Osteoblast (primary cell): ENCODE measurements around the gene LRRC9. TPM values are rescaled to one million over a fixed set of nuclear protein-coding genes. Genes with fewer than 3 reads are reported as not detected.
"Not testable (repeated sequence)": the region's sequence is repeated elsewhere in the genome, so short reads cannot be mapped to it uniquely, and the experiment has no call there.

Experiments used
- DNase-seq: peaks from one replicate; pipeline ENCODE4 v3.0.0; 2011; ENCODE audit warnings: low spot score, mixed read lengths; ENCODE audit not compliant: insufficient read length; ENCODE audit errors: missing footprints
- H2AFZ ChIP-seq: 2 replicates; pipeline ENCODE4 v1.6.0; 2011; ENCODE audit warnings: mild to moderate bottlenecking, low read length
- H3K27ac ChIP-seq: 2 replicates; pipeline ENCODE4 v1.5.1; 2011; ENCODE audit warnings: mild to moderate bottlenecking, low read depth, low read length, moderate library complexity
- H3K27me3 ChIP-seq: 2 replicates; pipeline ENCODE4 v1.6.0; 2012; ENCODE audit warnings: mild to moderate bottlenecking, control low read depth, inconsistent platforms, low read length, moderate library complexity; ENCODE audit not compliant: insufficient read depth
- H3K36me3 ChIP-seq: 2 replicates; pipeline ENCODE4 v1.5.1; 2011; ENCODE audit warnings: mild to moderate bottlenecking, low read length, control low read depth, moderate library complexity; ENCODE audit not compliant: insufficient read depth
- H3K4me1 ChIP-seq: 2 replicates; pipeline ENCODE4 v1.5.1; 2011; ENCODE audit warnings: mild to moderate bottlenecking, low read length, control low read depth, moderate library complexity; ENCODE audit not compliant: insufficient read depth
- H3K4me2 ChIP-seq: 2 replicates; pipeline ENCODE4 v1.6.0; 2011; ENCODE audit warnings: mild to moderate bottlenecking, low read length; ENCODE audit not compliant: insufficient read depth
- H3K4me3 ChIP-seq: fragments of 200-600 bp; sonication (generic); 3 replicates; pipeline ENCODE4 v1.5.1; 2012; ENCODE audit warnings: mild to moderate bottlenecking, low read length, inconsistent platforms; ENCODE audit not compliant: insufficient read depth
- H3K79me2 ChIP-seq: 2 replicates; pipeline ENCODE4 v1.6.0; 2012; ENCODE audit warnings: mild to moderate bottlenecking, low read length, control low read depth, inconsistent platforms; ENCODE audit not compliant: insufficient read depth
- H3K9me3 ChIP-seq: 2 replicates; pipeline ENCODE4 v1.5.1; 2011; ENCODE audit warnings: low read depth, low read length, control low read depth
- H4K20me1 ChIP-seq: 2 replicates; pipeline ENCODE4 v1.6.0; 2012; ENCODE audit warnings: mild to moderate bottlenecking, low read length, control low read depth; ENCODE audit not compliant: insufficient read depth
- total RNA-seq: library from RNA; depleted of rRNA; stranded (reverse); fragments of >200 nt; gene quantifications from 2 replicates; pipeline ENCODE4 v1.2.3, GENCODE V29; 2012
- TF ChIP-seq, protein P1 (sequence below): IDR thresholded peaks from 2 replicates; pipeline ENCODE4 v1.5.1; 2011; ENCODE audit warnings: mild to moderate bottlenecking, low read depth, low read length, moderate library complexity; ENCODE audit errors: extremely low read depth

Gene LRRC9
- total RNA-seq, 1 donor = not detected

DNA sequence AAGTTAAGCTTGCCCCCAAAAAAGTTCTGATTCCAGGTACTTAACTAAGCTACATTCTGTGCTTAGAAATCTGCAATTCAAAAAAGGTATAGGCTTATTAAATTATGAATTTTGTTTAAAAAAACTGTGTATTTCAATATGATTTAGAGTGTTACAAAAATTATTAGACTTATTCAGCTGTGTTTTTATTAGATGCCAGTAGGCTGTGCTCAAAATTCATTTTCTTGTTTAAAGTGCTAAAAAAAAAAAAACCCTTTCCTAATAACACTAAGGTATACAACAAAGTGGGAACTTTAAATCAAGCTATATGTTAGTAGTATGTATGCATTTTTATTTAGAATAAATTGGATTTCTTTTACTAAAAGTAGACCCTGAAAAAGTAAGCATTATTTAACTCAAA lies 25.0 kb downstream of the LRRC9 start:
- no peaks in the 10 kb centered on the region for H3K79me2 ChIP-seq
- no peak overlapping the region for H3K4me3 ChIP-seq
- no peak overlapping the region for H2AFZ ChIP-seq
- DNase-seq = no peak
- TF ChIP-seq, protein P1, sequence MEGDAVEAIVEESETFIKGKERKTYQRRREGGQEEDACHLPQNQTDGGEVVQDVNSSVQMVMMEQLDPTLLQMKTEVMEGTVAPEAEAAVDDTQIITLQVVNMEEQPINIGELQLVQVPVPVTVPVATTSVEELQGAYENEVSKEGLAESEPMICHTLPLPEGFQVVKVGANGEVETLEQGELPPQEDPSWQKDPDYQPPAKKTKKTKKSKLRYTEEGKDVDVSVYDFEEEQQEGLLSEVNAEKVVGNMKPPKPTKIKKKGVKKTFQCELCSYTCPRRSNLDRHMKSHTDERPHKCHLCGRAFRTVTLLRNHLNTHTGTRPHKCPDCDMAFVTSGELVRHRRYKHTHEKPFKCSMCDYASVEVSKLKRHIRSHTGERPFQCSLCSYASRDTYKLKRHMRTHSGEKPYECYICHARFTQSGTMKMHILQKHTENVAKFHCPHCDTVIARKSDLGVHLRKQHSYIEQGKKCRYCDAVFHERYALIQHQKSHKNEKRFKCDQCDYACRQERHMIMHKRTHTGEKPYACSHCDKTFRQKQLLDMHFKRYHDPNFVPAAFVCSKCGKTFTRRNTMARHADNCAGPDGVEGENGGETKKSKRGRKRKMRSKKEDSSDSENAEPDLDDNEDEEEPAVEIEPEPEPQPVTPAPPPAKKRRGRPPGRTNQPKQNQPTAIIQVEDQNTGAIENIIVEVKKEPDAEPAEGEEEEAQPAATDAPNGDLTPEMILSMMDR = no peak
- H3K9me3 ChIP-seq = no peaks in the 10 kb centered on the region
- no peaks in the 10 kb centered on the region for H3K4me1 ChIP-seq
- H3K4me2 ChIP-seq = no peak overlapping the region
- no peaks in the 10 kb centered on the region for H3K27me3 ChIP-seq
- H3K27ac ChIP-seq = no peak overlapping the region
- no peaks in the 10 kb centered on the region for H4K20me1 ChIP-seq
- no peaks in the 10 kb centered on the region for H3K36me3 ChIP-seq

DNA sequence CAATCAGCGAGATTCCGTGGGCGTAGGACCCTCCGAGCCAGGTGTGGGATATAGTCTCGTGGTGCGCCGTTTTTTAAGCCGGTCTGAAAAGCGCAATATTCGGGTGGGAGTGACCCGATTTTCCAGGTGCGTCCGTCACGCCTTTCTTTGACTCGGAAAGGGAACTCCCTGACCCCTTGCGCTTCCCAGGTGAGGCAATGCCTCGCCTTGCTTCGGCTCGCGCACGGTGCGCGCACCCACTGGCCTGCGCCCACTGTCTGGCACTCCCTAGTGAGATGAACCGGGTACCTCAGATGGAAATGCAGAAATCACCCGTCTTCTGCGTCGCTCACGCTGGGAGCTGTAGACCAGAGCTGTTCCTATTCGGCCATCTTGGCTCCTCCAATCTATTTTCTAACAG lies 32.2 kb downstream of the LRRC9 start:
- not testable (repeated sequence) for H2AFZ ChIP-seq, H3K4me3 ChIP-seq, H4K20me1 ChIP-seq, H3K9me3 ChIP-seq, H3K4me2 ChIP-seq, H3K27ac ChIP-seq, DNase-seq, H3K79me2 ChIP-seq, H3K4me1 ChIP-seq, H3K36me3 ChIP-seq, H3K27me3 ChIP-seq

DNA sequence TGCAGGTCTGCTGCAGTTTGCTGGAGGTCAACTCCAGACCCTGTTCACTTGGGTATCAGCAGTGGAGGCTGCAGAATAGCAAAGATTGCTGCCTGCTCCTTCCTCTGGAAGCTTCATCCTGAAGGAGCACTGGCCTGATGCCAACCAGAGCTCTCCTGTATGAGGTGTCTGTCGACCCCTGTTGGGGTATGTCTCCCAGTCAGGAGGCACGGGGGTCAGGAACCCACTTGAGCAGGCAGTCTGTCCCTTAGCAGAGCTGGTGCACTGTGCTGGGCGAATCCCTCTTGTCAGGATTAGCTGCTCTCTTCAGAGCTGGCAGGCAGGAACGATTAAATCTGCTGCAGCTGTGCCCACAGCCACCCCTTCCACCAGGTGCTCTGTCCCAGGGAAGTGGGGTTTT lies 37.9 kb downstream of the LRRC9 start:
- H2AFZ ChIP-seq = not testable (repeated sequence)

DNA sequence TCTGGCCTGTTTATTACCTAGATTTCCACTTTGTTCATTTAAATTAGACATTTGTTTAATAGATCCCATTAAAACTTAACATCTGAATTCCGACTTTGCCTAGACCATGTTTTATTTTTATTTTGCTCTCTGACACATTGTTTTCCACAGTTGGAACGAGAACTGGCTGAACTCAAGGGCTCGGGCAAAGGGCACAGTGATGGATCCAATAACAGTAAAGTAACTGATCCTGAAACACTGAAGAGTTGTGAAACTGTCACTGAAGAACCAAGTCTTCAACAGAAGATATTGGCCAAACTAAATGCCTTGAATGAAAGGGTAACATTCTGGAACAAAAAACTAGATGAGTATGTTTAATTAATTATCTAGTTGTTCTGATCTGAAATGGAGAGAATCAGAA lies 39.7 kb downstream of the LRRC9 start:
- H4K20me1 ChIP-seq = no peaks in the 10 kb centered on the region
- H3K4me3 ChIP-seq = no peak overlapping the region
- no peak overlapping the region for H3K27ac ChIP-seq
- H2AFZ ChIP-seq = no peak overlapping the region
- no peaks in the 10 kb centered on the region for H3K36me3 ChIP-seq
- DNase-seq = no peak
- no peak overlapping the region for H3K4me2 ChIP-seq
- H3K9me3 ChIP-seq = no peaks in the 10 kb centered on the region
- H3K27me3 ChIP-seq = no peaks in the 10 kb centered on the region
- H3K79me2 ChIP-seq = no peaks in the 10 kb centered on the region
- no peaks in the 10 kb centered on the region for H3K4me1 ChIP-seq
- TF ChIP-seq, protein P1 = no peak

More for the DNA sequence above, 37.9 kb downstream of the LRRC9 start:
- H3K4me2 ChIP-seq, H3K4me1 ChIP-seq, H4K20me1 ChIP-seq, H3K27me3 ChIP-seq, H3K4me3 ChIP-seq, H3K27ac ChIP-seq, H3K9me3 ChIP-seq, H3K36me3 ChIP-seq, DNase-seq, H3K79me2 ChIP-seq: not testable (repeated sequence)

DNA sequence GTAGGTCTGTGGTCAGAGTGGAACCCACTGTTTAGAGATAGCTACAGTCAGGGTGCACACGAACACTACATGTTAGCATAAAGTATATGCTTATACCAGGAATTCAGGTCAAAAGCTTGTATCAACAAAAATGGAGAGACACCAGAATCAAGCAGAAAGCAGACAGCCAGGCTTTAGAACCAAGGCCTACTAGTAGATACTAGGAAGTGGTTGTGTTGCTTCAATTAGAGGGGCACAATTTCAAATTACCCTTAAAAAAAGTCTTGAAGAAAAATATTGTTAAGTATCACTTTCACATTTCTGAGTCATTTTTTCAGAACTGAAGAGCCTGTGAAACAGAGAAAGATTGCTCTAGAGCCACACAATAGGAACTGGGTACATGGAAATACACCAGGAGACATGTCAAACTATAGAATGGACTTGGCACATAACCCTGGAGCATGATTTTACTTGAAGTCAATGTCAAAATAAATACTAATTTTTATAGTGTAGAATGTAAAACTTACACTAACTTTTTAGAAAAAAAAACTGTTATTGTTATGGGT lies 41.6 kb downstream of the LRRC9 start:
- Histone ChIP-seq H3K27ac (no peak overlapping the region), H2AFZ (no peak overlapping the region), H3K79me2 (no peaks in the 10 kb centered on the region), H3K9me3 (no peaks in the 10 kb centered on the region), H3K4me2 (no peak overlapping the region), H3K4me3 (no peak overlapping the region), H3K27me3 (no peaks in the 10 kb centered on the region), H4K20me1 (no peaks in the 10 kb centered on the region), H3K36me3 (no peaks in the 10 kb centered on the region), H3K4me1 (peaks cover 4% of the 10 kb centered on the region)
- TF ChIP-seq, protein P1 = no peak
- no peak for DNase-seq
